Ectodermal cell (in vitro differentiated cells): ENCODE results near the gene SLC38A1.
"Not testable (repeated sequence)": the region's sequence is repeated elsewhere in the genome, so short reads cannot be mapped to it uniquely, and the experiment has no call there.

Source experiments
- H3K27ac ChIP-seq: 2 replicates; pipeline ENCODE4 v1.7.0; 2013; ENCODE audit warnings: mild to moderate bottlenecking, low read depth, low read length; ENCODE audit not compliant: insufficient read depth, poor library complexity, severe bottlenecking
- H3K27me3 ChIP-seq: 2 replicates; pipeline ENCODE4 v1.7.0; 2013; ENCODE audit warnings: mild to moderate bottlenecking, low read length; ENCODE audit not compliant: insufficient read depth, control insufficient read depth, poor library complexity, severe bottlenecking
- H3K36me3 ChIP-seq: one replicate; pipeline ENCODE4 v1.7.0; 2013; ENCODE audit warnings: low read length; ENCODE audit not compliant: control insufficient read depth, insufficient read depth
- H3K4me1 ChIP-seq: one replicate; pipeline ENCODE4 v1.7.0; 2013; ENCODE audit warnings: low read length; ENCODE audit not compliant: control insufficient read depth, insufficient read depth
- H3K4me3 ChIP-seq: 2 replicates; pipeline ENCODE4 v1.7.0; 2013; ENCODE audit warnings: low read depth, low read length, control low read depth; ENCODE audit not compliant: insufficient read depth
- H3K9me3 ChIP-seq: 2 replicates; pipeline ENCODE4 v1.7.0; 2013; ENCODE audit warnings: mild to moderate bottlenecking, low read length, moderate library complexity; ENCODE audit not compliant: control insufficient read depth
- WGBS, 2 experiments: methylation state at CpG; one replicate each; pipeline ENCODE4 v1.1.7; 2013; ENCODE audit warnings: missing lambda C conversion rate in 2 of 2; 5-methylcytosine and 5-hydroxymethylcytosine counted together

The SLC38A1 gene

DNA sequence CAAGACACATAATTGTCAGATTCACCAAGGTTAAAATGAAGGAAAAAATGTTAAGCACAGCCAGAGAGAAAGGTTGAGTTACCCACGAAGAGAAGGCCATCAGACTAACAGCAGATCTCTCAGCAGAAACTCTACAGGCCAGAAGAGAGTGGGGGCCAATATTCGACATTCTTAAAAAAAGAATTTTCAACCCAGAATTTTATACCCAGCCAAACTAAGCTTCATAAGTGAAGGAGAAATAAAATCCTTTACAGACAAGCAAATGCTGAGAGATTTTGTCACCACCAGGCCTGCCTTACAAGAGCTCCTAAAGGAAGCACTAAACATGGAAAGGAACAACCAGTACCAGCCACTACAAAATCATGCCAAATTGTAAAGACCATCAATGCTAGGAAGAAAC, 16.3 kb upstream of the SLC38A1 start:
- H3K4me3 ChIP-seq, H3K9me3 ChIP-seq, H3K36me3 ChIP-seq, H3K27me3 ChIP-seq, H3K4me1 ChIP-seq, H3K27ac ChIP-seq: not testable (repeated sequence)
- 75 to 92% methylated on average over 2 of the region's 2 CpGs for WGBS, 2 experiments

DNA sequence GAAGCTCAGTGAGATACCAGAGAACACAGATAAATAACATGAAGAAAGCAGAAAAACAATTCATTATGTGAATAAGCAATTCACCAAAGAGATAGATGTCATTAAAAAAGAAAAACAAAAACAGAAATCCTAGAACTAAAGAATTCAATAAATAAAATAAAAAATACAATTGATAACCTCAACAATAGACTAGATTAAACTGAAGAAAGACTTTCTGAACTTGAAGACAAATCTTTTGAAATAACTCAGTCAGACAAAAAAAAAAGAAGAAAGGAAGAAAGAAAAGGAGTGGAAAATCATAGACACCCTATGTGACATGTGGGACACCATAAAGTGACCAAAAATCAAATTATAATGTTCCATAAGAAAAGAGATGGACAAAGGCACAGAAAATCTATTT, 14.0 kb upstream of the SLC38A1 start:
- H3K9me3 ChIP-seq, result no peaks in the 10 kb centered on the region
- no peak overlapping the region for H3K4me3 ChIP-seq
- no peaks in the 10 kb centered on the region for H3K27me3 ChIP-seq
- H3K4me1 ChIP-seq, result no peaks in the 10 kb centered on the region
- H3K36me3 ChIP-seq, result no peaks in the 10 kb centered on the region
- H3K27ac ChIP-seq, result no peak overlapping the region

DNA sequence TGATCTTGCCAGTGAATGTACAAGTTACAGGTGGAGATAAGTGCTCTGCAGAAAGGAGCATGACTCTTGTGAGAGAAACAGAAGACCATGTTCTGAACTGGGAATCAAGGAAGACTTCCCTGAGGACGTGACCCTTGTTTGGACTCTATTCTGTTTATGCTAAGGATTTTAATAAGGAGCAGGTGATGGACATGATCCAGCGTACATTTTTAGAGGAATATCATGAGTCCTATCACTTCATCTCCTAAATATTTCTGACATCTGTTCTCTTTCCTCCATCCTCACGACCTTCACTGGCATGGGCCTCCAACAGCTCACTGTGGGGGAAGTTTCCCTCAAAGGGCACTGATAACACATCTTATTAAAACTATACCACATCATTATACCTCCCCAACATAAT, 7.9 kb upstream of the SLC38A1 start:
- 87 to 94% methylated on average over 3 of the region's 3 CpGs for WGBS, 2 experiments
- Histone ChIP-seq H3K4me1 (no peaks in the 10 kb centered on the region), H3K36me3 (no peaks in the 10 kb centered on the region)

DNA sequence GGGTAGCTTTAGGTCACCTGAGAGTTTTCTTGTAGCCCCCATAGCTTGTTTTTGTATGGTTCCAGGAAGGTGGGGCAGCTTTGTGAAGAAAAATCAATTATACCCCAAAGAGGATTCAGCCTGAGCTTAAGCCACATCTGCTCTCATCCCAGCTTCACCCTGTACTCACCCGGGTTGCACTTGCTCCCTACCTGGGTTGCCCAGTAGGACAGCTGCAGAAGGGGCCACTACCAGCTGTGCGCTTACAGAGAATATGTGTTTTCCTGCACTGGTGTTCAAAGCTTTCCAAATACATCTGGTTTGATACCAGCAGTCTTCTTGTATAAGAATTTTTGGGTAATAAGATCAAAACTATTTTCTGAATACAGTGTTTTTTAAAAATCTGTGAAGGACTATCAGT, 3.0 kb upstream of the SLC38A1 start:
- H3K27me3 ChIP-seq, result no peaks in the 10 kb centered on the region
- H3K4me3 ChIP-seq, result no peak overlapping the region

More for the DNA sequence above, 7.9 kb upstream of the SLC38A1 start:
- no peak overlapping the region for H3K4me3 ChIP-seq
- no peaks in the 10 kb centered on the region for H3K27me3 ChIP-seq
- no peaks in the 10 kb centered on the region for H3K9me3 ChIP-seq
- no peak overlapping the region for H3K27ac ChIP-seq

DNA sequence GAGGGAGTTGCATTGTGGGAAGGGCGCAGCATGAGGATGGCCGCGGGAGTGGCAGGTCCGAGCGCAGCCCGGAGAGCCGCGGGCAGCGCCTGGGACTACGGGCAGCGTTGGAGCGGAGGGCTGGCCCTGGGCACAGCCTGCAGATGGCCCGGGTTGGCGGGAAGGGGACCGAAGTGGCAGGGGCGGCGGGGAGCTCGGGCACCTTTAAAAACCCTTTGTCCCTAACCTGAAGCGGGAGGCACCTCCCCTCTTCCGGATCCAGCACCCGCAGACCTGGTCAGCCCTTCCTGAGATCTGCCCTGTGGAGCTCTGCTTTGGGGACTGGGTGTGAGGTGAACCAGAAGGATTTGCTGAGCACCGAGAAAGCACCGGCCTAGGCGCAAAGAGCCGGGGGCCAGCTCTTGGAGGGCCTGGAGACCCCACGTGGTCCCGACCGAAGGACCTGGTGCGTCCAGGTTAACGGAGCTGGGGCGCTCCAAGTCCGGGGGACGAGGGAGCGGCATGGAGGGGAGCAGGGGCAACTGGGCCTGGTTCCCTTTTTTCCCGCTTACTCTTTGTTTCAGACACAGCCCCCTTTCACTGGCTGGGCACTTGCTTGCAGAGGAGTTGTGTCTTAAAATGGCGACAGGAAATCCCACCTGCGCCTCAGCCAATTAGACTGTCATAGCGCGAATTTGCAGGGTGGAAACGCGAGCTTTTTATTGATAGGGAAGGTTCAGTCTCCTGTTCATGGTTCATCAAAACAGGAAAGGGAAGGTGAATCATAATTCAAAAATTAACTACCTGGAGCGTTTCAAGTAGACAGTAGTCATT, 792 bp upstream of the SLC38A1 start:
- Histone ChIP-seq H3K27ac (peak overlapping the region; percentile 92), H3K4me1 (peaks cover 10% of the 10 kb centered on the region), H3K4me3 (peak overlapping the region; percentile 93), H3K27me3 (no peaks in the 10 kb centered on the region), H3K9me3 (no peaks in the 10 kb centered on the region), H3K36me3 (no peaks in the 10 kb centered on the region)
- WGBS, 2 experiments, result 10% methylated on average over 42 of the region's 42 CpGs

More for the DNA sequence above, 3.0 kb upstream of the SLC38A1 start:
- H3K9me3 ChIP-seq, result no peaks in the 10 kb centered on the region
- WGBS, 2 experiments, result 81 to 82% methylated on average over 2 of the region's 2 CpGs
- no peaks in the 10 kb centered on the region for H3K36me3 ChIP-seq
- peaks cover 4% of the 10 kb centered on the region for H3K4me1 ChIP-seq
- no peak overlapping the region for H3K27ac ChIP-seq

DNA sequence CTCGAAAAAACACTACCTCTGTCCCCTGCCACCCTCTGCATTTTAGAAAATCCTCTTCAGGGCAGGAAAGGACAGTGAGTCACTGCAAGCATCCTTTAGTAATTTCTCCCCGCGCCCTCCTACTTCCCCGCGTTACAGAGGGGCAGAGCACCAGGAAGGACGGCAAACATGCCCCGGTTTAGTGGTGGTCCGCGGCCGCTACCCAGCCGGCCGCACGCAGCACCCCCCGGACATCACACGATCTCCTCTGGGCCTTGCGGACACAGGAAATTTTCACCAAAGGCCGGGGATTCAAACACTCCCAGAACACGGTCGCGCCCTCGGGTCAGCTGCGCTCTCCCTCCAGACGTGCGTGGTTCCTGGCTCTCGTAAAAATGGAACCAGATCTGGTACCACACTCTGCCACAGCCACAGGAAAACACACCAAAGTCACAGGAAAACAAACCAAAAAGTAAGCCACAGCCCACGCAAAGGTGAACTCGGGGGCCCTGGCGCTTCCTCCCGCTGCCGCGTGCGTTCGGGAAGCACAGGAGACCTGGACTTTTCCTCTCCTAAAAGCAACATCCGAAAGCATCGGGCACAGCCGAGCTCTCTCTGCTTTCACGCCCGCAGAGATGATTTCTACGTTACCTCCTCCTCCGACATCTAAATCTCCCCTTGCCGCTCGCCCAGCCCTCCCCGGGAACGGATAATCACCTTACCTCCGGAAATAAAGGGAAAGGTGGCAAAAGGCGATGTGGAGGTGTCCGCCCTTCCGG, 839 bp downstream of the SLC38A1 start:
- peak overlapping the region; percentile 92 for H3K27ac ChIP-seq
- WGBS, 2 experiments, result 0% methylated on average over 48 of the region's 48 CpGs
- peaks cover 17% of the 10 kb centered on the region for H3K4me1 ChIP-seq
- H3K36me3 ChIP-seq, result no peaks in the 10 kb centered on the region
- peak overlapping the region; percentile 93 for H3K4me3 ChIP-seq
- no peaks in the 10 kb centered on the region for H3K9me3 ChIP-seq
- H3K27me3 ChIP-seq, result no peaks in the 10 kb centered on the region

DNA sequence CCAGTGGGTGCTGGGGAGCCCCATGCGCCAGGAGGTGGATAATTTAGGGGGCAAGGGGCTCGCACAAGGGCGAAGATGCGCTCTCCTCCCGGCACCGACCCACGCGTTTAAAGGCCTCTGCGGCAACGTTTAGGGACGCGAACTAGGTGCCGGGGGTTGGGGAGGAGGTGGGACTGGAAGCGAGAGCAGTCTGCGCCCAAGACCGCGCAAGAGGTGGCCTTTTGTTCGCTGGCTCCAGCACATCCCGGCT, 1.3 kb downstream of the SLC38A1 start:
- no peaks in the 10 kb centered on the region for H3K36me3 ChIP-seq
- peaks cover 17% of the 10 kb centered on the region for H3K4me1 ChIP-seq
- peak overlapping the region; percentile 92 for H3K27ac ChIP-seq
- no peaks in the 10 kb centered on the region for H3K9me3 ChIP-seq
- peak overlapping the region; percentile 93 for H3K4me3 ChIP-seq
- no peaks in the 10 kb centered on the region for H3K27me3 ChIP-seq
- 0% methylated on average over 19 of the region's 19 CpGs for WGBS, 2 experiments

DNA sequence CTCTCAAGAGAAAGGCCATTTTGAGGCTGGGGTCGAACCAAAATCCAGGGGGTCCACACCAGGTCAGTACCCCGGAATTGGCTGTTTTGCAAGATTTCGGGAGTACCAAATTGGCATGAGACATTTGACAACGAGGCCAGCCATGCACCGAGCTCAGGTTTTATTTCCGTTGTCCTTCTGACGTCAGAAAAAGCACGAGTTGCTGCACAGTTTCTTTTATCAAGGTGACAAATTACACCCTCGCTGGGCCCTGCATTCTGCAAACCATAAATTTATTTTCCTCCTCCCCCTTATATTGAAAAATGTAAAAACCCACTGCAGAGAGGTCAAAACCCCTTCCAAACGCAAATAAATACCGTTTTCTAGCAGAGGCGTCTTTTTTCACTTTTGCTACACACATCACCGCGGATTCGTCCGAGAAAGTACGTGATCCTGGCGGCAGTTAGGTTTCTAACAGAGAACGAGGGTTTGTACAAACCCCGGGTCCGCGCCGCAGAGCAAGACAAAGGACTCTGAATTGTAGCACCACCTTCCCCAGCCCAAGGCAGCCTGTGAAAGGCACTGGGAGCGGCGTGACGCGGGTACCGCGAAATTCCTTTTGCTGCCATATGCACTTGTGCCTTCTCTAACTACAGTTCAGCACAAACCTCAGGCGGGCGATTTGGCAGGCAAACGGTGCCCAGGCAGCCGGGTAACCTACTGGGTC, 1.8 kb downstream of the SLC38A1 start:
- H3K27me3 ChIP-seq, result no peaks in the 10 kb centered on the region
- 0% methylated on average over 33 of the region's 33 CpGs for WGBS, 2 experiments
- no peaks in the 10 kb centered on the region for H3K36me3 ChIP-seq
- peak overlapping the region; percentile 92 for H3K27ac ChIP-seq
- peak overlapping the region; percentile 93 for H3K4me3 ChIP-seq
- no peaks in the 10 kb centered on the region for H3K9me3 ChIP-seq
- H3K4me1 ChIP-seq, result peaks cover 17% of the 10 kb centered on the region

DNA sequence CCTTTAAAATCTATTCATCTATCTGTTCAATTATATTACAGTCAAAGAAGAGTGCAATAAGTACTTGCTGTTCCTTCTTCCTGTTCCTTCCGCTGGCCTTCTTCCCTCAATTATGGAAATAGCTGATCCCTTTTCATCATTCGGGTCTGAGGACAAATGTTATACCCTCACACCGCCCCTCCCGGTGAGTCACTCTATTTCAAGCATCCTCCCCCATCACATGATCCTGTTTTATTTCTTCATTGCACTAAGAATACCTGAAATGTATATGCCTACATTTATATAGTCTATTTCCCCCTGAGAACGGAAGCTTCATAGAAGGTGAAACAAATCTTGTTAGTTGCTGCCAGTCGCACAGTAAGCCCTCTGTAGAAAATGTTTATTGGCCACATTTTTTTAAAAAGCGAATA, 2.5 kb downstream of the SLC38A1 start:
- peaks cover 23% of the 10 kb centered on the region for H3K4me1 ChIP-seq
- H3K27ac ChIP-seq, result no peak overlapping the region
- H3K4me3 ChIP-seq, result peak overlapping the region; percentile 93
- no peaks in the 10 kb centered on the region for H3K9me3 ChIP-seq
- H3K36me3 ChIP-seq, result no peaks in the 10 kb centered on the region
- no peaks in the 10 kb centered on the region for H3K27me3 ChIP-seq
- 5 to 7% methylated on average over 7 of the region's 7 CpGs for WGBS, 2 experiments

DNA sequence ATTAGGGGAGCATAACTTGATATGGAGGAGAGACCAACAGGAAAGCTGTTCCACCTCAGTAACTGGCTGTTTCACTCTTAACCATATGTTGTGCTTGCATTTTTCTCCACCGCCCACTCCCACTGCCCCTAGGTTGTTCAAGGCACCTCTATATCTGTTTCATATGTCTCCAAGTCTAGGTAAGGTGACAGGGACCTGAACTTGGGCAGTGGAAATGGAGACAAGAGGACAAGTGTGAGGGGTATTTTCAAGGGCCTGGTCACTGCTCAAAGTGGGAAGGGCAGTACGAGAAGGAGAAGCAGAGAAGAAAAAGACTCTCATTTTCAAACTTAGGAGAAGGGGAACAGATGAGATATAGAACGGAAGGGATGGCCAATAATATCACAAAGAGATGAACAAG, 3.1 kb downstream of the SLC38A1 start:
- H3K9me3 ChIP-seq, result no peaks in the 10 kb centered on the region
- H3K4me1 ChIP-seq, result peaks cover 29% of the 10 kb centered on the region
- WGBS, 2 experiments, result 72% methylated on average over 3 of the region's 3 CpGs
- no peak overlapping the region for H3K27ac ChIP-seq
- H3K4me3 ChIP-seq, result peak overlapping the region; percentile 93
- H3K27me3 ChIP-seq, result no peaks in the 10 kb centered on the region
- no peaks in the 10 kb centered on the region for H3K36me3 ChIP-seq
